ENCODE data around the gene RCBTB2.

- TF ChIP-seq, protein P1, sequence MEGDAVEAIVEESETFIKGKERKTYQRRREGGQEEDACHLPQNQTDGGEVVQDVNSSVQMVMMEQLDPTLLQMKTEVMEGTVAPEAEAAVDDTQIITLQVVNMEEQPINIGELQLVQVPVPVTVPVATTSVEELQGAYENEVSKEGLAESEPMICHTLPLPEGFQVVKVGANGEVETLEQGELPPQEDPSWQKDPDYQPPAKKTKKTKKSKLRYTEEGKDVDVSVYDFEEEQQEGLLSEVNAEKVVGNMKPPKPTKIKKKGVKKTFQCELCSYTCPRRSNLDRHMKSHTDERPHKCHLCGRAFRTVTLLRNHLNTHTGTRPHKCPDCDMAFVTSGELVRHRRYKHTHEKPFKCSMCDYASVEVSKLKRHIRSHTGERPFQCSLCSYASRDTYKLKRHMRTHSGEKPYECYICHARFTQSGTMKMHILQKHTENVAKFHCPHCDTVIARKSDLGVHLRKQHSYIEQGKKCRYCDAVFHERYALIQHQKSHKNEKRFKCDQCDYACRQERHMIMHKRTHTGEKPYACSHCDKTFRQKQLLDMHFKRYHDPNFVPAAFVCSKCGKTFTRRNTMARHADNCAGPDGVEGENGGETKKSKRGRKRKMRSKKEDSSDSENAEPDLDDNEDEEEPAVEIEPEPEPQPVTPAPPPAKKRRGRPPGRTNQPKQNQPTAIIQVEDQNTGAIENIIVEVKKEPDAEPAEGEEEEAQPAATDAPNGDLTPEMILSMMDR (conservative IDR thresholded peaks at IDR 0.05; ENCODE audit: low read length): no peak
- TF ChIP-seq EZH2phosphoT487 (IDR thresholded peaks at IDR 0.05; ENCODE audit: borderline replicate concordance): no peak
Observed at GRCh38 chr13:48574041-48574796, 41.3 kb upstream of the RCBTB2 start.

All from Loucy (cell line).